HepG2 (cell line): ENCODE data around the gene CSNK1G1. TPM values are rescaled to one million over a fixed set of nuclear protein-coding genes. Genes with fewer than 3 reads are reported as not detected.

Experiments
- ATAC-seq: fragments of 200-7000 bp; cut with Tn5 transposase; 3 replicates; pipeline ENCODE4 v1.9.1; 2020; ENCODE audit warnings: mild to moderate bottlenecking, moderate library complexity
- BruUV-seq: library from RNA; stranded (reverse); fragments of 400-500 nt; replicated peaks from 2 replicates; lab custom pipeline; 2021; lab: Mats Ljungman, UMichigan
- CTCF ChIA-PET: fragments of 300-600 bp; formaldehyde crosslinking; extraction: SDS; loops from one replicate; lab custom pipeline; 2021; ENCODE audit warnings: low total read pairs, inconsistent platforms, low intra/inter-chr PET ratio; lab: Yijun Ruan, JAX
- POLR2A ChIA-PET: fragments of 350-600 bp; sonication (Branson Sonifier 250); formaldehyde crosslinking; loops from one replicate; lab custom pipeline; 2020; ENCODE audit warnings: antibody characterized with exemption, inconsistent platforms; lab: Yijun Ruan, JAX
- DNase-seq: peaks from one replicate; pipeline ENCODE4 v3.0.0-alpha.2; 2015; ENCODE audit warnings: low spot score
- FAIRE-seq: peaks from 3 replicates; lab custom pipeline; 2011; peaks lifted over from hg19 to GRCh38; lab: Jason Lieb, UNC
- H2AFZ ChIP-seq: one replicate; pipeline ENCODE4 v1.6.1; 2011; ENCODE audit warnings: low read length, inconsistent platforms
- H3K27ac ChIP-seq: fragments of 300-600 bp; 3 replicates; pipeline ENCODE4 v1.8.0; 2011; ENCODE audit warnings: mixed run types, mild to moderate bottlenecking, mixed read lengths, low read length, inconsistent platforms; ENCODE audit not compliant: insufficient read depth; ENCODE audit errors: extremely low read length
- H3K27me3 ChIP-seq, 2 experiments: fragments of 200-600 bp in 1 of 2; 2 replicates in 1 of 2; 3 replicates in 1 of 2; pipeline versions ENCODE4 v1.6.0 to v1.8.0; 2011; ENCODE audit warnings: low read length in 2 of 2, mild to moderate bottlenecking in 2 of 2, moderate library complexity in 2 of 2, inconsistent platforms in 1 of 2; ENCODE audit not compliant: insufficient read depth in 2 of 2, control insufficient read depth in 1 of 2
- H3K36me3 ChIP-seq, 2 experiments: fragments of 200-600 bp in 1 of 2; replicated peaks in 1 of 2; 2 replicates in 1 of 2; 3 replicates in 1 of 2; pipeline versions ENCODE4 v1.5.1 to v1.8.0; 2011; ENCODE audit warnings: low read length in 2 of 2, inconsistent platforms in 1 of 2; ENCODE audit not compliant: insufficient read depth in 2 of 2, control insufficient read depth in 1 of 2
- H3K4me1 ChIP-seq: 2 replicates; pipeline ENCODE4 v1.5.1; 2012; ENCODE audit warnings: low read length, inconsistent platforms; ENCODE audit not compliant: insufficient read depth
- H3K4me2 ChIP-seq: 2 replicates; pipeline ENCODE4 v1.6.0; 2011; ENCODE audit warnings: low read depth, low read length, inconsistent platforms
- H3K4me3 ChIP-seq, 3 experiments: fragments of 200-600 bp in 1 of 3; sonication (generic), shearing (Covaris generic) in 1 of 3; replicated peaks in 1 of 3; 2 replicates each; pipeline ENCODE4 v1.5.1; 2011 to 2016; ENCODE audit warnings: low read length in 3 of 3, inconsistent platforms in 2 of 3, low read depth in 2 of 3, mild to moderate bottlenecking in 2 of 3, control low read depth in 1 of 3, mixed read lengths in 1 of 3; ENCODE audit not compliant: insufficient read depth in 1 of 3
- H3K79me2 ChIP-seq: one replicate; pipeline ENCODE4 v1.6.1; 2011; ENCODE audit warnings: low read length, inconsistent platforms; ENCODE audit not compliant: insufficient read depth
- H3K9ac ChIP-seq: 2 replicates; pipeline ENCODE4 v1.6.0; 2011; ENCODE audit warnings: mild to moderate bottlenecking, low read depth, low read length, inconsistent platforms; ENCODE audit not compliant: insufficient read depth
- H3K9me3 ChIP-seq: 2 replicates; pipeline ENCODE4 v1.5.1; 2012; ENCODE audit warnings: mild to moderate bottlenecking, low read length
- H4K20me1 ChIP-seq: 2 replicates; pipeline ENCODE4 v1.6.0; 2011; ENCODE audit warnings: inconsistent platforms, mild to moderate bottlenecking, low read length, moderate library complexity; ENCODE audit not compliant: insufficient read depth
- AHDC1 ChIP-seq: sonication (generic); formaldehyde crosslinking; IDR thresholded peaks from 2 replicates; pipeline ENCODE4 v1.5.1; 2020; ENCODE audit warnings: mild to moderate bottlenecking, missing genetic modification reagents, borderline replicate concordance
- FOXM1 ChIP-seq: sonication (generic); formaldehyde crosslinking; IDR thresholded peaks from 2 replicates; pipeline ENCODE4 v1.5.0; 2020; ENCODE audit warnings: missing genetic modification reagents
- HMGXB4 ChIP-seq, 2 experiments: sonication (generic) in 1 of 2; formaldehyde crosslinking in 1 of 2; IDR thresholded peaks; 2 replicates each; pipeline versions ENCODE4 v1.4.0 to v1.6.1; 2018 to 2020; ENCODE audit warnings: missing genetic modification reagents in 2 of 2, borderline replicate concordance in 1 of 2, low read depth in 1 of 2, mild to moderate bottlenecking in 1 of 2, missing biosample characterization in 1 of 2
- JARID2 ChIP-seq: sonication (generic); formaldehyde crosslinking; IDR thresholded peaks from 2 replicates; pipeline ENCODE4 v1.8.1; 2023; ENCODE audit warnings: missing genetic modification reagents, inconsistent platforms; ENCODE audit not compliant: insufficient replicate concordance
- PHF21A ChIP-seq: sonication (generic); formaldehyde crosslinking; IDR thresholded peaks from 2 replicates; pipeline ENCODE4 v1.5.0; 2020; ENCODE audit warnings: mild to moderate bottlenecking, missing genetic modification reagents
- RFX3 ChIP-seq: IDR thresholded peaks from 2 replicates; pipeline ENCODE4 v1.6.1; 2016; ENCODE audit warnings: missing biosample characterization, missing genetic modification reagents
- RXRB ChIP-seq: IDR thresholded peaks from 2 replicates; pipeline ENCODE4 v1.6.1; 2016; ENCODE audit warnings: borderline replicate concordance, missing genetic modification reagents, missing compliant biosample characterization
- TIGD3 ChIP-seq: sonication (generic); formaldehyde crosslinking; IDR thresholded peaks from 2 replicates; pipeline ENCODE4 v1.5.1; 2020; ENCODE audit warnings: mild to moderate bottlenecking, missing genetic modification reagents, borderline replicate concordance
- TRAFD1 ChIP-seq: sonication (generic); formaldehyde crosslinking; IDR thresholded peaks from 2 replicates; pipeline ENCODE4 v1.5.1; 2020; ENCODE audit warnings: missing genetic modification reagents, mild to moderate bottlenecking, borderline replicate concordance
- ZKSCAN5 ChIP-seq: sonication (generic); formaldehyde crosslinking; IDR thresholded peaks from 2 replicates; pipeline ENCODE4 v1.5.1; 2020; ENCODE audit warnings: mild to moderate bottlenecking, missing genetic modification reagents
- ZNF329 ChIP-seq: sonication (generic); formaldehyde crosslinking; IDR thresholded peaks from 2 replicates; pipeline ENCODE4 v1.9.0; 2021; ENCODE audit warnings: low read depth, mild to moderate bottlenecking, missing genetic modification reagents
- WGBS: methylation state at CpG from one replicate; pipeline ENCODE4 v1.1.6; 2017; ENCODE audit warnings: low lambda C conversion rate; 5-methylcytosine and 5-hydroxymethylcytosine counted together
- in situ Hi-C: cut with HindIII; loops from 2 replicates; pipeline ENCODE4 v1.10.0; 2017; ENCODE audit warnings: low pct_unique_long_range_greater_than_20kb; ENCODE audit not compliant: extremely low pct_ligation_motif_present
- intact Hi-C: fragments of 100-400 bp; cut with micrococcal nuclease; formaldehyde crosslinking; loops from one replicate; pipeline ENCODE4 v1.10.0; 2022; ENCODE audit not compliant: unreplicated experiment
- polyA plus RNA-seq, 8 experiments: library from polyadenylated mRNA; depleted of rRNA in 3 of 8; stranded (reverse) in 7 of 8; unstranded in 1 of 8; fragments of >200 nt; fragmentation: Illumina TruSeq in 4 of 8; extraction: Trizol in 4 of 8; gene quantifications; 2 replicates each; pipeline versions ENCODE4 v1.2.1 to v1.2.3, GENCODE V29; 2011 to 2016; ENCODE audit warnings: low read depth in 4 of 8, missing spikeins in 1 of 8, mixed read lengths in 1 of 8; ENCODE audit not compliant: insufficient read depth in 1 of 8
- total RNA-seq, 5 experiments: library from RNA; depleted of rRNA; stranded (reverse); fragments of >200 nt; fragmentation: Illumina TruSeq; extraction: Trizol; gene quantifications; 2 replicates each; pipeline ENCODE4 v1.2.3, GENCODE V29; 2016; ENCODE audit warnings: low read depth in 1 of 5

The CSNK1G1 gene
- total and polyA plus RNA-seq, 2 of the 13 experiments (the other 11 are each of a cell fraction or from before 2014, with no cell fraction given) = 8.5 to 12.6 TPM

- WGBS = 2% methylated on average over 14 of the region's 14 CpGs
- H3K4me3 ChIP-seq = peak overlapping the region; percentile 61 to 98 (median 71)
- peak overlapping the region; percentile 79 for H2AFZ ChIP-seq
- ATAC-seq (peak; percentile 55), DNase-seq (peak; percentile 62), FAIRE-seq (peak; percentile 44)
- H3K79me2 ChIP-seq = peaks cover 27% of the 10 kb centered on the region
- TSS peak; percentile 83 for BruUV-seq
- in situ Hi-C loops (no loop called here), intact Hi-C loops (loop anchor here (2.0 to 5.0 kb wide), 3 partner anchors 193 to 518 kb away; partner anchors contain the start of genes CSNK1G1 and TRIP4)
- peaks cover 8 to 17% of the 10 kb centered on the region in 2 experiments for H3K36me3 ChIP-seq
- peaks cover 10% of the 10 kb centered on the region; the same call in 1 of the 2 replicates for H4K20me1 ChIP-seq
- no peaks in the 10 kb centered on the region for H3K9me3 ChIP-seq
- H3K27me3 ChIP-seq = no peaks in the 10 kb centered on the region; a peak in 1 of 5 replicates
- peak overlapping the region; percentile 90 for H3K27ac ChIP-seq
- peak overlapping the region; percentile 84 for H3K9ac ChIP-seq
- H3K4me1 ChIP-seq = peaks cover 45% of the 10 kb centered on the region
- CTCF ChIA-PET = no interaction called here
- H3K4me2 ChIP-seq = peak overlapping the region; percentile 99
- POLR2A ChIA-PET = interaction anchor here (0.5 to 4.4 kb wide), 18 partner anchors 8 to 1141 kb away, joined by 3 to 52 read pairs (median 4); partner anchors contain the start of genes CIAO2A, CSNK1G1, RNU5B-1 and SNX1
- TF ChIP-seq RXRB (CRISPR knock-in tag) = peak; percentile 39; the same call in 1 of the 2 replicates
- no peak for TF ChIP-seq PHF21A (CRISPR knock-in tag)
- no peak for TF ChIP-seq FOXM1 (CRISPR knock-in tag)
- TF ChIP-seq JARID2 (CRISPR knock-in tag) = no peak
- peak; percentile 54; the same call in 1 of the 2 replicates for TF ChIP-seq AHDC1 (CRISPR knock-in tag)
- TF ChIP-seq TIGD3 = peak; percentile 32; the same call in 1 of the 2 replicates
- peak in 1 of 2 experiments; percentile 1; a peak in 1 of 4 replicates for TF ChIP-seq HMGXB4 (CRISPR knock-in tag; IDR thresholded peaks at IDR 0.05; ENCODE audit: borderline replicate concordance in 1 of 2, low read depth in 1 of 2)
- no peak for TF ChIP-seq RFX3 (CRISPR knock-in tag)
- TF ChIP-seq ZKSCAN5 = no peak
- no peak for TF ChIP-seq ZNF329 (CRISPR knock-in tag)
- no peak for TF ChIP-seq TRAFD1
These were observed 192.2 kb downstream of the CSNK1G1 start for GRCh38 chr15:64163659-64164362.
